Neural cell (in vitro differentiated cells): ENCODE results near the gene MRPS26. TPM values are rescaled to one million over a fixed set of nuclear protein-coding genes. Genes with fewer than 3 reads are reported as not detected.

Source experiments
- H2AFZ ChIP-seq: fragments of 200-600, 300-800 bp; sonication (generic), shearing (Covaris generic); 2 replicates; pipeline ENCODE4 v1.6.0; 2014; ENCODE audit warnings: low read depth, mild to moderate bottlenecking, antibody characterized with exemption, low read length, moderate library complexity
- H3F3A ChIP-seq: fragments of 200-600 bp; shearing (Covaris generic); 2 replicates; pipeline ENCODE4 v1.6.1; 2016; ENCODE audit warnings: mild to moderate bottlenecking, moderate library complexity, mixed read lengths, antibody characterized with exemption, low read length; ENCODE audit not compliant: insufficient read depth, poor library complexity, severe bottlenecking
- H3K27ac ChIP-seq: fragments of 200-600, 300-800 bp; sonication (generic), shearing (Covaris generic); 2 replicates; pipeline ENCODE4 v1.5.1; 2014; ENCODE audit warnings: mild to moderate bottlenecking, low read length, moderate library complexity
- H3K27me3 ChIP-seq: fragments of 300-800, 200-600 bp; sonication (generic), shearing (Covaris generic); 2 replicates; pipeline ENCODE4 v1.6.0; 2014; ENCODE audit warnings: mild to moderate bottlenecking, low read depth, low read length, moderate library complexity; ENCODE audit not compliant: insufficient read depth
- H3K36me3 ChIP-seq: fragments of 300-800, 200-600 bp; sonication (generic), shearing (Covaris generic); 2 replicates; pipeline ENCODE4 v1.5.1; 2014; ENCODE audit warnings: mild to moderate bottlenecking, antibody characterized with exemption, low read length, moderate library complexity; ENCODE audit not compliant: insufficient read depth
- H3K4me2 ChIP-seq: fragments of 300-800, 200-600 bp; sonication (generic), shearing (Covaris generic); 2 replicates; pipeline ENCODE4 v1.6.0; 2014; ENCODE audit warnings: mild to moderate bottlenecking, low read length
- H3K4me3 ChIP-seq: fragments of 300-800, 200-600 bp; sonication (generic), shearing (Covaris generic); 2 replicates; pipeline ENCODE4 v1.5.1; 2014; ENCODE audit warnings: mild to moderate bottlenecking, low read length, moderate library complexity
- H3K79me2 ChIP-seq: fragments of 200-600 bp; shearing (Covaris generic); replicated peaks from 2 replicates; pipeline ENCODE4 v1.6.0; 2014; ENCODE audit warnings: mild to moderate bottlenecking, low read length, moderate library complexity; ENCODE audit not compliant: insufficient read depth
- H3K9ac ChIP-seq: fragments of 300-800, 200-600 bp; sonication (generic), shearing (Covaris generic); 2 replicates; pipeline ENCODE4 v1.6.1; 2016; ENCODE audit warnings: mild to moderate bottlenecking, low read length, mixed read lengths
- H3K9me2 ChIP-seq: fragments of 200-600 bp; shearing (Covaris generic); 2 replicates; pipeline ENCODE4 v1.6.1; 2016; ENCODE audit warnings: mild to moderate bottlenecking, low read length, mixed read lengths; ENCODE audit not compliant: insufficient read depth
- H3K9me3 ChIP-seq: fragments of 200-600, 300-800 bp; sonication (generic), shearing (Covaris generic); 2 replicates; pipeline ENCODE4 v1.6.1; 2016; ENCODE audit warnings: mild to moderate bottlenecking, mixed run types, low read length, moderate library complexity, mixed read lengths
- H4K20me1 ChIP-seq: fragments of 200-600 bp; shearing (Covaris generic); 2 replicates; pipeline ENCODE4 v1.6.1; 2016; ENCODE audit warnings: mild to moderate bottlenecking, mixed run types; ENCODE audit not compliant: insufficient read depth
- CTCF ChIP-seq: fragments of 450-650 bp; IDR thresholded peaks from 2 replicates; pipeline ENCODE4 v1.5.1; 2014; ENCODE audit warnings: antibody characterized with exemption, mild to moderate bottlenecking, moderate library complexity; ENCODE audit not compliant: poor library complexity, severe bottlenecking
- EP300 ChIP-seq: fragments of 450-650 bp; conservative IDR thresholded peaks from 2 replicates; pipeline ENCODE4 v1.6.1; 2014; ENCODE audit warnings: antibody characterized with exemption, mild to moderate bottlenecking, moderate library complexity; ENCODE audit not compliant: poor library complexity, severe bottlenecking
- EZH2 ChIP-seq: fragments of 200-600, 300-800 bp; shearing (Covaris generic), sonication (generic); IDR thresholded peaks from 2 replicates; pipeline ENCODE4 v1.6.1; 2014; ENCODE audit warnings: antibody characterized with exemption, low read length, borderline replicate concordance, mild to moderate bottlenecking; ENCODE audit not compliant: insufficient read depth, poor library complexity, severe bottlenecking
- MXI1 ChIP-seq: fragments of 450-650 bp; conservative IDR thresholded peaks from 2 replicates; pipeline ENCODE4 v1.6.1; 2014; ENCODE audit warnings: antibody characterized with exemption, mild to moderate bottlenecking; ENCODE audit not compliant: poor library complexity, severe bottlenecking
- POLR2AphosphoS5 ChIP-seq: IDR thresholded peaks from 2 replicates; pipeline ENCODE4 v1.6.1; 2012
- RAD21 ChIP-seq: fragments of 450-650 bp; conservative IDR thresholded peaks from 2 replicates; pipeline ENCODE4 v1.6.1; 2014; ENCODE audit warnings: antibody characterized with exemption, mild to moderate bottlenecking, moderate library complexity
- REST ChIP-seq: IDR thresholded peaks from 2 replicates; pipeline ENCODE4 v1.6.1; 2012; ENCODE audit warnings: borderline replicate concordance
- SMC3 ChIP-seq: fragments of 450-650 bp; conservative IDR thresholded peaks from 2 replicates; pipeline ENCODE4 v1.6.1; 2014; ENCODE audit warnings: antibody characterized with exemption, mild to moderate bottlenecking, moderate library complexity; ENCODE audit not compliant: poor library complexity
- TAF1 ChIP-seq: IDR thresholded peaks from 2 replicates; pipeline ENCODE4 v1.6.1; 2012; ENCODE audit warnings: low read depth
- polyA plus RNA-seq: library from polyadenylated mRNA; depleted of rRNA; stranded (reverse); fragments of >200 nt; gene quantifications from 2 replicates; pipeline ENCODE4 v1.2.3, GENCODE V29; 2014

The MRPS26 gene
- polyA plus RNA-seq, 1 donor from 2014 or later: 134 TPM

- peaks cover 6% of the 10 kb centered on the region for H3K79me2 ChIP-seq
- H3K9me3 ChIP-seq: no peaks in the 10 kb centered on the region
- H2AFZ ChIP-seq: no peak overlapping the region
- TF ChIP-seq RAD21 (no peak), POLR2AphosphoS5 (no peak), EZH2 (no peak), REST (no peak), EP300 (no peak), MXI1 (no peak), SMC3 (no peak), CTCF (no peak), TAF1 (no peak)
- no peak overlapping the region for H3K9ac ChIP-seq
- H4K20me1 ChIP-seq: no peaks in the 10 kb centered on the region
- H3K27me3 ChIP-seq: no peaks in the 10 kb centered on the region
- H3K4me2 ChIP-seq: no peak overlapping the region
- peaks cover 2% of the 10 kb centered on the region for H3K36me3 ChIP-seq
- H3K4me3 ChIP-seq: no peak overlapping the region
- no peaks in the 10 kb centered on the region for H3F3A ChIP-seq
- H3K27ac ChIP-seq: no peak overlapping the region
- H3K9me2 ChIP-seq: no peaks in the 10 kb centered on the region
Measured at GRCh38 chr20:3044336-3044965, 1.4 kb upstream of the MRPS26 start.

GRCh38 chr20:3045042-3045815 lies 623 bp upstream of the MRPS26 start:
- H3K27ac ChIP-seq: peak overlapping the region; percentile 60
- H2AFZ ChIP-seq: peak overlapping the region; percentile 53
- peaks cover 6% of the 10 kb centered on the region for H3K79me2 ChIP-seq
- no peak overlapping the region for H3K4me2 ChIP-seq
- no peaks in the 10 kb centered on the region for H3K36me3 ChIP-seq
- no peaks in the 10 kb centered on the region for H3K9me2 ChIP-seq
- peak overlapping the region; percentile 76 for H3K9ac ChIP-seq
- TF ChIP-seq CTCF (no peak), REST (no peak), EZH2 (no peak), POLR2AphosphoS5 (no peak), MXI1 (no peak), EP300 (no peak), RAD21 (no peak), SMC3 (no peak), TAF1 (no peak)
- no peaks in the 10 kb centered on the region for H3K9me3 ChIP-seq
- no peaks in the 10 kb centered on the region for H3K27me3 ChIP-seq
- H3K4me3 ChIP-seq: peak overlapping the region; percentile 89
- H4K20me1 ChIP-seq: no peaks in the 10 kb centered on the region
- no peaks in the 10 kb centered on the region for H3F3A ChIP-seq
